VCaP (cell line): ENCODE results near the gene ERC1.
A peak's percentile ranks its signal among the peaks of the same experiment; 100 is the strongest.

Source experiments
- H3K27ac ChIP-seq: fragments of 450-650 bp; 2 replicates; pipeline ENCODE4 v1.5.1; 2017
- TF ChIP-seq, protein P1 (sequence below): fragments of 450-650 bp; conservative IDR thresholded peaks from 2 replicates; pipeline ENCODE4 v1.5.1; 2017; ENCODE audit warnings: mild to moderate bottlenecking, moderate library complexity

The ERC1 gene

DNA sequence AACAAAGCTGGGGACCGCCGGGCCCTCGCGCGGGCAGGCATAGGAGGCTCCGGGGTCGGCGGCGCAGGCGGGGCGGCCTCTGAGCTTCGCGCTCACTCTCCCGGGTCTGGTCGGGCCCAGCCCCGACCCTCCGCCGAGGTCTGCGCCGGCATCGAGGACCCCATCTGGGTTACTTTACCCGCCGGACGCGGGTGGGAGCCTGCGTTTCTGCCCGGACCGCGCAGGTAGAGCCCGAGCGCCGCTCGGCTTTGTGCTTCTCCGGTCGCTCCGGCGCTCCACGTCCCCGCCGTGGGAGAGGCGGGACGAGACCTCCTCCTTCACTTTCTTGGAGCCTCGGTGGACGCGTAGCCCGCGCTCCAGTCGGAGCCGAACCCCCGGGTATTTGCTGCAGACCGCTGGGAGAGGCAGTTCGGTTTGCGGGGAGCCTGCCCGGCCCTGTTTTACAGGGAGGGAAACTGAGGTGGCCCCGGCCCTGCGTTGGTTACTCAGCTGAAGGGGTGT is 540.2 kb downstream of the ERC1 start:
- peak overlapping the region; percentile 42; the same call in 1 of the 2 replicates for H3K27ac ChIP-seq
- TF ChIP-seq, protein P1, sequence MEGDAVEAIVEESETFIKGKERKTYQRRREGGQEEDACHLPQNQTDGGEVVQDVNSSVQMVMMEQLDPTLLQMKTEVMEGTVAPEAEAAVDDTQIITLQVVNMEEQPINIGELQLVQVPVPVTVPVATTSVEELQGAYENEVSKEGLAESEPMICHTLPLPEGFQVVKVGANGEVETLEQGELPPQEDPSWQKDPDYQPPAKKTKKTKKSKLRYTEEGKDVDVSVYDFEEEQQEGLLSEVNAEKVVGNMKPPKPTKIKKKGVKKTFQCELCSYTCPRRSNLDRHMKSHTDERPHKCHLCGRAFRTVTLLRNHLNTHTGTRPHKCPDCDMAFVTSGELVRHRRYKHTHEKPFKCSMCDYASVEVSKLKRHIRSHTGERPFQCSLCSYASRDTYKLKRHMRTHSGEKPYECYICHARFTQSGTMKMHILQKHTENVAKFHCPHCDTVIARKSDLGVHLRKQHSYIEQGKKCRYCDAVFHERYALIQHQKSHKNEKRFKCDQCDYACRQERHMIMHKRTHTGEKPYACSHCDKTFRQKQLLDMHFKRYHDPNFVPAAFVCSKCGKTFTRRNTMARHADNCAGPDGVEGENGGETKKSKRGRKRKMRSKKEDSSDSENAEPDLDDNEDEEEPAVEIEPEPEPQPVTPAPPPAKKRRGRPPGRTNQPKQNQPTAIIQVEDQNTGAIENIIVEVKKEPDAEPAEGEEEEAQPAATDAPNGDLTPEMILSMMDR, result no peak

DNA sequence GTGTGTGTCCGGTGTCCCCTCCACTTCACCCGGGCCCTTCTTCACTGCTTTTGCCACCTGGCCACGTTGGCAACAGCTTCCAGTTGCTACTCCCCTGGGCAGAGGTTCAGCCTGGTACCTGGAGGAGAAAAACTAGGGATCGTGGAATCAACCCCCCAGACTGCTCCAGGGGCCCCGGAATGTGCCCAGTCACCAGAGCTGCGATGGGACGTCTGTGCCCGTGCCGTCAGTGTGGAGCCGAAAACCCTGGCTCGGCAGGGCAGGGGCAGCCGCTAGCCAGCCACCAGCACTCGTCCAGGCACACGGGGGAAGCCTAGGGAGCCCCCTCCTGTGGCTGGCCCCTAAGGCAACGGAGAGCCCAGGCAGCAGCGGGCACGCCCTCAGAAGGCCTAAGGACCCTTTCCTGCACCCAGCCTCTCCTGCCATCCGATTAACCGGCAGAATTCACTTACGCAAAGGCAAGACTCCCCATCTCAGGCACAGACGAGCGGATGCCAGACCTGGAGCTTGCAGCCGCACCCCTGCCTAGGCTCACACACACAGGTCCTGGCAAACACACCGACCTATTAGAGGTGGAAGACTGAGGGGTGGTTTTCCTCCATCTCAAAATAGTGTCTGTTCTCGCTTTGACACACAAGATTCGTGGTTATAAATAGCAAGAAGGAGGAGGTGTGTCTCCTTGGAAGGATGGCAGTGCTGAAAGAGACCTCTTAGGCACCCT is 540.8 kb downstream of the ERC1 start:
- TF ChIP-seq, protein P1, result no peak
- H3K27ac ChIP-seq, result no peak overlapping the region

DNA sequence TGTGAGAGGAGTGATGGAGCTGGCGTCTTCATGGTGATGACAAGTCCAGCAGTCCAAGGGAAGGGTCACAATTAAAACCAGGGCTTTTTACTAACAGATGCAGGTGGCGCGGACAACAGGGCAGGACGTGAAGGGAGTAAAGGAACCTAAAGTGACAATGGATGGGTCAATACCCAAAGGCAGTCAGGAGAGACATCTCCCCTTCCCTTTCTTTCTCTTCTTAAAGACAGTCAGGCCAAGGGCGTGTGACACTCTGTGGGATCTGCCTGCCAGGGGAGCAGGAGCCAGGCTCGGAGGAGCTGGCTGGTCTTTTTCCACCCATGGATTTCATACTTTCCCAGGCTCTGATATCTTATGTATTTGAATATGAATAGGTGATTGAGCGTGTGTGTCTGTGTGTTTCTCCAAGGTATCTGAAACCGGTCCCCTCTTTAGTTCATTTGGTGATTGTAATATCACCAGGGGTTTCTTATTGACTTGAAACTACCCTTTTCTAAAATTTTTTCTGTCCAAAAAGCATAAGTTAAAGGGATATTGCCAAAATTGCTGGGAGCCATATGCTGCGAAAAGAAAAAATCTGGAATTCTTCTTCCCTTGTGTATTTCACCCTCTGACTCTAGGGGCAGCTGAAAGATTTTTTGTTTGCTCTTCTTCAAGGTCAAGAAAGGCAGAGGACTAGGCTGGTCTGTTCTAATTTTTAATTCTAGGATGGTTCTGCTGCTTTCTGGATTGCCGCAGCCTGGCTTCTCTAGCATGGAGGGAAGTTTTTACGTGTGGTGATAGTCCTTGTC is 541.5 kb downstream of the ERC1 start:
- TF ChIP-seq, protein P1, result peak; percentile 21; the same call in 1 of the 2 replicates

GRCh38 chr12:1533205-1533601 is 542.2 kb downstream of the ERC1 start:
- TF ChIP-seq, protein P1, result 0 out of 2 replicates have a peak, but pooled peaks have one; percentile 7
- no peak overlapping the region for H3K27ac ChIP-seq

More for the DNA sequence above, 541.5 kb downstream of the ERC1 start:
- no peak overlapping the region for H3K27ac ChIP-seq

GRCh38 chr12:1533602-1534304 is 542.7 kb downstream of the ERC1 start:
- TF ChIP-seq, protein P1, result no peak

DNA sequence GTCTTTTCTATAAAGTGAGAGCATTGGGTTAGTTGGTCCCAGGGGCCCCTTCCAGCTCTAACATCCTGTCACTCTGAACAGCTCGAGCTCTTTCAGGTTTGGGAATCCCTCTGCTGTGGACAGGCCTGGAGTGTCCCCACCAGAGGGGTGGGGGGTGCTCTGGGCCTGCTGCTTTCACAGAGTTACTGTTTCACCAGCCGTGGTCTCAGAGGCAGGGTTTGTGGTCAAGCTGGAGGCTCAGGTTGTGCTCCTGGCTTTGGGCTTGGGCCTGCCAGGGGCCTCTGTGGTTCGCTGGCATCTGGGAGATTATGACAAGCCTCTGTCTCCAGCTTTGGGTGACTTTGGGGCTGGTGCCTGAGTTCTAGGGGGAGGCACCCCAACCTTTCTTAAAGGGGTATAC is 543.7 kb downstream of the ERC1 start:
- TF ChIP-seq, protein P1, result no peak
- H3K27ac ChIP-seq, result no peak overlapping the region

More at GRCh38 chr12:1533602-1534304, 542.7 kb downstream of the ERC1 start:
- no peak overlapping the region for H3K27ac ChIP-seq

DNA sequence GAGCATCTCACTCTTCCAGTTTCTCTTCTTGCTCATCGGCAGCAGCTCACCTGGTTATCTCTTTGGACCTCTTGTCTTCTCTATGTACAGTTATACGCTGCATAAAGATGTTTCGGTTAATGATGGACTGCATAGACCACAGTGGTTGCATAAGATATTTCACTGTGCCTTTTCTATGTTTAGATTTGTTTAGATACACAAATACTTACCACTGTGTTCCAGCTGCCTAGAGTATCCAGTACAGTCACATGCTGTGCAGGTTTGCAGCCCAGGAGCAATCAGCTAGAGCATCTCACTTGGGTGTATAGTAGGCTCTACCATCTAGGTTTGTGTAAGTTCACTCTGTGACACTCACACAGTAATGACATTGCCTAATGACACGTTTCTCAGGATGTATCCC is 545.8 kb downstream of the ERC1 start:
- no peak overlapping the region for H3K27ac ChIP-seq
- TF ChIP-seq, protein P1, result no peak
